WTC11 (cell line): ENCODE data around the gene SLC2A1.

Source experiments
- CBFB ChIP-seq: sonication (generic); formaldehyde crosslinking; IDR thresholded peaks from 2 replicates; pipeline ENCODE4 v1.8.1; 2022; ENCODE audit warnings: mild to moderate bottlenecking, low read depth, missing genetic modification reagents
- CREB1 ChIP-seq: sonication (generic); formaldehyde crosslinking; IDR thresholded peaks from 2 replicates; pipeline ENCODE4 v1.8.0; 2023; ENCODE audit warnings: mild to moderate bottlenecking, missing genetic modification reagents
- E2F4 ChIP-seq: sonication (generic); formaldehyde crosslinking; IDR thresholded peaks from 2 replicates; pipeline ENCODE4 v1.8.1; 2022; ENCODE audit warnings: low read depth, mild to moderate bottlenecking, moderate library complexity, missing genetic modification reagents, borderline replicate concordance
- ELF4 ChIP-seq: sonication (generic); formaldehyde crosslinking; IDR thresholded peaks from 2 replicates; pipeline ENCODE4 v1.8.1; 2022; ENCODE audit warnings: low read depth, mild to moderate bottlenecking, moderate library complexity, missing genetic modification reagents
- FOXJ3 ChIP-seq: sonication (generic); formaldehyde crosslinking; IDR thresholded peaks from 2 replicates; pipeline ENCODE4 v1.9.0; 2021; ENCODE audit warnings: missing genetic modification reagents, mild to moderate bottlenecking, borderline replicate concordance
- OVOL2 ChIP-seq: fragments of 250-450 bp; sonication (Bioruptor Pico); IDR thresholded peaks from 2 replicates; pipeline ENCODE4 v1.9.0; 2021; ENCODE audit warnings: mild to moderate bottlenecking, borderline replicate concordance
- ZNF232 ChIP-seq: sonication (generic); formaldehyde crosslinking; IDR thresholded peaks from 2 replicates; pipeline ENCODE4 v1.8.0; 2022; ENCODE audit warnings: mild to moderate bottlenecking, missing genetic modification reagents
- TF ChIP-seq, protein P1 (sequence below): fragments of 200-600 bp; IDR thresholded peaks from 2 replicates; pipeline ENCODE4 v1.8.0; 2022; ENCODE audit warnings: antibody characterized with exemption
- TF ChIP-seq, protein P2 (sequence below): sonication (generic); formaldehyde crosslinking; IDR thresholded peaks from 2 replicates; pipeline ENCODE4 v1.8.0; 2022; ENCODE audit warnings: mild to moderate bottlenecking, missing genetic modification reagents
- TF ChIP-seq, protein P3 (sequence below): sonication (generic); formaldehyde crosslinking; IDR thresholded peaks from 2 replicates; pipeline ENCODE4 v1.8.1; 2023; ENCODE audit warnings: mild to moderate bottlenecking, moderate library complexity, missing genetic modification reagents

- no peak for TF ChIP-seq CREB1 (CRISPR knock-in tag)
- no peak for TF ChIP-seq ZNF232 (CRISPR knock-in tag)
- TF ChIP-seq, protein P1, sequence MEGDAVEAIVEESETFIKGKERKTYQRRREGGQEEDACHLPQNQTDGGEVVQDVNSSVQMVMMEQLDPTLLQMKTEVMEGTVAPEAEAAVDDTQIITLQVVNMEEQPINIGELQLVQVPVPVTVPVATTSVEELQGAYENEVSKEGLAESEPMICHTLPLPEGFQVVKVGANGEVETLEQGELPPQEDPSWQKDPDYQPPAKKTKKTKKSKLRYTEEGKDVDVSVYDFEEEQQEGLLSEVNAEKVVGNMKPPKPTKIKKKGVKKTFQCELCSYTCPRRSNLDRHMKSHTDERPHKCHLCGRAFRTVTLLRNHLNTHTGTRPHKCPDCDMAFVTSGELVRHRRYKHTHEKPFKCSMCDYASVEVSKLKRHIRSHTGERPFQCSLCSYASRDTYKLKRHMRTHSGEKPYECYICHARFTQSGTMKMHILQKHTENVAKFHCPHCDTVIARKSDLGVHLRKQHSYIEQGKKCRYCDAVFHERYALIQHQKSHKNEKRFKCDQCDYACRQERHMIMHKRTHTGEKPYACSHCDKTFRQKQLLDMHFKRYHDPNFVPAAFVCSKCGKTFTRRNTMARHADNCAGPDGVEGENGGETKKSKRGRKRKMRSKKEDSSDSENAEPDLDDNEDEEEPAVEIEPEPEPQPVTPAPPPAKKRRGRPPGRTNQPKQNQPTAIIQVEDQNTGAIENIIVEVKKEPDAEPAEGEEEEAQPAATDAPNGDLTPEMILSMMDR: peak; percentile 47; the same call in 1 of the 2 replicates
- no peak for TF ChIP-seq CBFB (CRISPR knock-in tag)
- TF ChIP-seq OVOL2 (CRISPR knock-in tag): no peak
- no peak for TF ChIP-seq E2F4 (CRISPR knock-in tag)
- TF ChIP-seq, protein P2, sequence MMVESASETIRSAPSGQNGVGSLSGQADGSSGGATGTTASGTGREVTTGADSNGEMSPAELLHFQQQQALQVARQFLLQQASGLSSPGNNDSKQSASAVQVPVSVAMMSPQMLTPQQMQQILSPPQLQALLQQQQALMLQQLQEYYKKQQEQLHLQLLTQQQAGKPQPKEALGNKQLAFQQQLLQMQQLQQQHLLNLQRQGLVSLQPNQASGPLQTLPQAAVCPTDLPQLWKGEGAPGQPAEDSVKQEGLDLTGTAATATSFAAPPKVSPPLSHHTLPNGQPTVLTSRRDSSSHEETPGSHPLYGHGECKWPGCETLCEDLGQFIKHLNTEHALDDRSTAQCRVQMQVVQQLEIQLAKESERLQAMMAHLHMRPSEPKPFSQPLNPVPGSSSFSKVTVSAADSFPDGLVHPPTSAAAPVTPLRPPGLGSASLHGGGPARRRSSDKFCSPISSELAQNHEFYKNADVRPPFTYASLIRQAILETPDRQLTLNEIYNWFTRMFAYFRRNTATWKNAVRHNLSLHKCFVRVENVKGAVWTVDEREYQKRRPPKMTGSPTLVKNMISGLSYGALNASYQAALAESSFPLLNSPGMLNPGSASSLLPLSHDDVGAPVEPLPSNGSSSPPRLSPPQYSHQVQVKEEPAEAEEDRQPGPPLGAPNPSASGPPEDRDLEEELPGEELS (CRISPR knock-in tag): no peak
- TF ChIP-seq, protein P3, sequence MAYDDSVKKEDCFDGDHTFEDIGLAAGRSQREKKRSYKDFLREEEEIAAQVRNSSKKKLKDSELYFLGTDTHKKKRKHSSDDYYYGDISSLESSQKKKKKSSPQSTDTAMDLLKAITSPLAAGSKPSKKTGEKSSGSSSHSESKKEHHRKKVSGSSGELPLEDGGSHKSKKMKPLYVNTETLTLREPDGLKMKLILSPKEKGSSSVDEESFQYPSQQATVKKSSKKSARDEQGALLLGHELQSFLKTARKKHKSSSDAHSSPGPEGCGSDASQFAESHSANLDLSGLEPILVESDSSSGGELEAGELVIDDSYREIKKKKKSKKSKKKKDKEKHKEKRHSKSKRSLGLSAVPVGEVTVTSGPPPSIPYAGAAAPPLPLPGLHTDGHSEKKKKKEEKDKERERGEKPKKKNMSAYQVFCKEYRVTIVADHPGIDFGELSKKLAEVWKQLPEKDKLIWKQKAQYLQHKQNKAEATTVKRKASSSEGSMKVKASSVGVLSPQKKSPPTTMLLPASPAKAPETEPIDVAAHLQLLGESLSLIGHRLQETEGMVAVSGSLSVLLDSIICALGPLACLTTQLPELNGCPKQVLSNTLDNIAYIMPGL: no peak
- TF ChIP-seq FOXJ3 (CRISPR knock-in tag): no peak
- TF ChIP-seq ELF4 (CRISPR knock-in tag): no peak
These were observed 35.8 kb downstream of the SLC2A1 start for GRCh38 chr1:42922687-42923366.
